ENCODE data around the gene UBE2O.

DNA sequence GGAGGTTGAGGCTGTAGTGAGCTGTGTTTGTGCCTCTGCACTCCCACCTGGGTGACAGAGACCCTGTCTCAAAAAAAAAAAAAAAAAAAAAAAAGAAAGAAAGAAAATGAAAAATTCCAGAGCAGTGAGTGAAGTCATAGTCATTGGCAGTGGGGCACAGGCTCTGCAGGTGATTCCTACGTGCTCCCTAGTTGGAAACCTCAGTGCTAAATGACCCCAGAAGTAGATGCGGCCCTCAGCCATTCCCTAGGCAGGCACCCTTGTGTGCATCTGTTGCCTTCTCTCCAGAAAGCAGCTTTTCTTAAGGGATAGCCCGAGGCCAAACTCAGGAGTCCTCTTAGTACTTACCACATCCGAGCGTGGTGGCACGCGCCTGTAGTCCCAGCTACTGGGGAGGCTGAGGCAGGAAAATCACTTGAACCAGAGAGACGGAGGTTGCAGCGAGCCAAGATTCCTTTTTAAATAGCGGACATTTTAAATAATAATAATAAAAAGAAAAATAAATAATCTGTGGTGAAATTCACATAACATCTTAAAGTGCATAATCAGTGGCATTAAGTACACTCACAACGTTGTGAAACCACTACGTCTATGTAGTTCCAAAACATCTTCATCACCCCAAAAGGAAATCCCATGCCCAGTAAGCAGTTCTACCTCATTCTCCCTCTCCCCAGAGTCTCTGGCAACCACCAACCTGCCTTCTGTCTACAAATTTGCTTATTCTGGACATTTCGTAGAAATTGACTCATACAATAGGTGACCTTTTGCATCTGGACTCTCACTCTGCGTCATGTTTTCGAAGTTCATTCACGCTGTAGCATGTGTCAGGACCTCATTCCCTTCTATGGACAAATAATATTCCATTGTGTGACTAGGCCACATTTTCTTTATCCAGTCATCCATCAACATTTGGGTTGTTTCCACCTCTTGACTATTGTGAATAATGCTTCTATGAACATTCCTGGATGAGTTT is 81.0 kb downstream of the UBE2O start:
- TF ChIP-seq, protein P1, sequence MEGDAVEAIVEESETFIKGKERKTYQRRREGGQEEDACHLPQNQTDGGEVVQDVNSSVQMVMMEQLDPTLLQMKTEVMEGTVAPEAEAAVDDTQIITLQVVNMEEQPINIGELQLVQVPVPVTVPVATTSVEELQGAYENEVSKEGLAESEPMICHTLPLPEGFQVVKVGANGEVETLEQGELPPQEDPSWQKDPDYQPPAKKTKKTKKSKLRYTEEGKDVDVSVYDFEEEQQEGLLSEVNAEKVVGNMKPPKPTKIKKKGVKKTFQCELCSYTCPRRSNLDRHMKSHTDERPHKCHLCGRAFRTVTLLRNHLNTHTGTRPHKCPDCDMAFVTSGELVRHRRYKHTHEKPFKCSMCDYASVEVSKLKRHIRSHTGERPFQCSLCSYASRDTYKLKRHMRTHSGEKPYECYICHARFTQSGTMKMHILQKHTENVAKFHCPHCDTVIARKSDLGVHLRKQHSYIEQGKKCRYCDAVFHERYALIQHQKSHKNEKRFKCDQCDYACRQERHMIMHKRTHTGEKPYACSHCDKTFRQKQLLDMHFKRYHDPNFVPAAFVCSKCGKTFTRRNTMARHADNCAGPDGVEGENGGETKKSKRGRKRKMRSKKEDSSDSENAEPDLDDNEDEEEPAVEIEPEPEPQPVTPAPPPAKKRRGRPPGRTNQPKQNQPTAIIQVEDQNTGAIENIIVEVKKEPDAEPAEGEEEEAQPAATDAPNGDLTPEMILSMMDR (IDR thresholded peaks at IDR 0.05; ENCODE audit: borderline replicate concordance, extremely low read depth, low read length, poor library complexity, severe bottlenecking), result no peak
- no peak for TF ChIP-seq EZH2 (IDR thresholded peaks at IDR 0.05; ENCODE audit: borderline replicate concordance, low read depth, low read length, severe bottlenecking)
